A673 (cell line): Measurements from ENCODE around the gene METTL25. TPM values are rescaled to one million over a fixed set of nuclear protein-coding genes. Genes with fewer than 3 reads are reported as not detected.

Experiments
- Bru-seq: library from RNA; stranded (reverse); fragments of 400-500 nt; gene quantifications from one replicate; lab custom pipeline; 2021; lab: Mats Ljungman, UMichigan
- BruChase-seq, 2 experiments: library from RNA; stranded (reverse); fragments of 400-500 nt; gene quantifications; one replicate each; lab custom pipeline; 2021; lab: Mats Ljungman, UMichigan
- BruUV-seq: library from RNA; stranded (reverse); fragments of 400-500 nt; replicated peaks from 2 replicates; lab custom pipeline; 2021; lab: Mats Ljungman, UMichigan
- CTCF ChIA-PET: fragments of 300-600 bp; sonication (Branson Sonifier 250); formaldehyde crosslinking; loops from one replicate; lab custom pipeline; 2022; ENCODE audit warnings: antibody characterized with exemption; lab: Charles Lee
- POLR2A ChIA-PET: fragments of 300-600 bp; sonication (Branson Sonifier 250); formaldehyde crosslinking; loops from one replicate; lab custom pipeline; 2022; ENCODE audit warnings: antibody characterized with exemption; ENCODE audit not compliant: low non-redundant PET; lab: Charles Lee
- DNase-seq: peaks from one replicate; pipeline ENCODE4 v3.0.0-alpha.2; 2015; ENCODE audit warnings: low spot score
- H3K27ac ChIP-seq: fragments of 200-600 bp; sonication (generic); 2 replicates; pipeline ENCODE4 v1.5.1; 2016; ENCODE audit warnings: mixed run types, low read depth, mild to moderate bottlenecking, mixed read lengths, antibody characterized with exemption, low read length; ENCODE audit not compliant: poor library complexity, severe bottlenecking
- H3K27me3 ChIP-seq: fragments of 200-600 bp; sonication (generic); replicated peaks from 2 replicates; pipeline ENCODE4 v1.6.1; 2017; ENCODE audit warnings: mixed run types, low read depth, mild to moderate bottlenecking, mixed read lengths, antibody characterized with exemption, low read length; ENCODE audit not compliant: insufficient read depth, poor library complexity
- H3K36me3 ChIP-seq: fragments of 200-600 bp; sonication (generic); 2 replicates; pipeline ENCODE4 v1.6.1; 2016; ENCODE audit warnings: mixed run types, mild to moderate bottlenecking, mixed read lengths, antibody characterized with exemption, low read length; ENCODE audit not compliant: insufficient read depth, poor library complexity, severe bottlenecking
- H3K4me1 ChIP-seq: fragments of 200-600 bp; sonication (generic); 2 replicates; pipeline ENCODE4 v1.6.1; 2017; ENCODE audit warnings: mixed run types, mild to moderate bottlenecking, mixed read lengths, antibody characterized with exemption, low read length; ENCODE audit not compliant: insufficient read depth, poor library complexity, severe bottlenecking
- H3K4me3 ChIP-seq: fragments of 200-600 bp; sonication (generic); 2 replicates; pipeline ENCODE4 v1.5.1; 2016; ENCODE audit warnings: low read depth, mixed run types, mild to moderate bottlenecking, mixed read lengths, low read length; ENCODE audit not compliant: poor library complexity, severe bottlenecking
- H3K9me3 ChIP-seq: fragments of 200-600 bp; sonication (generic); 2 replicates; pipeline ENCODE4 v1.6.1; 2016; ENCODE audit warnings: mixed run types, low read depth, mild to moderate bottlenecking, mixed read lengths, antibody characterized with exemption, low read length; ENCODE audit not compliant: poor library complexity, severe bottlenecking
- CTCF ChIP-seq: fragments of 300-800, 200-600 bp; sonication (generic); conservative IDR thresholded peaks from 2 replicates; pipeline ENCODE4 v1.5.1; 2017; ENCODE audit warnings: low read depth, mild to moderate bottlenecking, antibody characterized with exemption, low read length, moderate library complexity, mixed read lengths
- EZH2 ChIP-seq: fragments of 200-600 bp; sonication (generic); IDR thresholded peaks from 2 replicates; pipeline ENCODE4 v1.6.1; 2017; ENCODE audit warnings: borderline replicate concordance, low read depth, mild to moderate bottlenecking, mixed read lengths, antibody characterized with exemption, low read length; ENCODE audit not compliant: poor library complexity, severe bottlenecking
- intact Hi-C: fragments of 100-400 bp; cut with micrococcal nuclease; formaldehyde crosslinking; loops from one replicate; pipeline ENCODE4 v1.10.0; 2022; ENCODE audit not compliant: unreplicated experiment
- long read RNA-seq: library from polyadenylated mRNA; stranded (forward); transcript quantifications from one replicate; pipeline ENCODE4 v2.0.0, GENCODE V29; 2022
- total RNA-seq: library from RNA; stranded (reverse); gene quantifications from 2 replicates; pipeline ENCODE4 v1.2.3, GENCODE V29; 2021

Gene METTL25
- total RNA-seq (3.1 and 5.1 TPM in 2 replicates), Bru-seq, nascent RNA (percentile 56 among the genes with signal in this experiment), BruChase-seq, experiment 1, labeled RNA remaining after a 2-hour chase (percentile 51 among the genes with signal in this experiment), BruChase-seq, experiment 2, labeled RNA remaining after a 6-hour chase (percentile 38 among the genes with signal in this experiment)
- long read RNA-seq, partial matches to known transcripts, result 1 of 2 reads
- long read RNA-seq, other reads (novel, unspliced or antisense), result 0 of 2 reads

GRCh38 chr12:82358200-82359114 lies at the start of gene METTL25, which contains the start of gene CCDC59:
Gene METTL25, plus strand, starts transcription at chr12:82358529. Its CDS starts 37 bp downstream, at chr12:82358566.
Gene CCDC59, minus strand, starts transcription at chr12:82358387. Its CDS starts 11 bp downstream, at chr12:82358376.
- POLR2A ChIA-PET, result no interaction called here
- DNase-seq, result peak; percentile 98
- Histone ChIP-seq H3K27me3 (no peaks in the 10 kb centered on the region), H3K4me1 (peaks cover 23% of the 10 kb centered on the region), H3K36me3 (peaks cover 22% of the 10 kb centered on the region), H3K27ac (peak within 1 kb of the TSS; percentile 97), H3K4me3 (peak within 1 kb of the TSS; percentile 67), H3K9me3 (no peaks in the 10 kb centered on the region)
- CTCF ChIA-PET, result interaction anchor here (0.5 to 0.7 kb wide), 2 partner anchors 71 to 722 kb away, joined by 4 read pairs; no protein-coding TSS in a partner anchor
- TF ChIP-seq CTCF (peak; percentile 100), EZH2 (no peak)
- no TSS peak for BruUV-seq
- intact Hi-C loops, result loop anchor here (1.0 kb wide), 1 partner anchor 714 kb away; no protein-coding TSS in a partner anchor

GRCh38 chr12:82314406-82314892 lies 43.9 kb upstream of the METTL25 start:
- POLR2A ChIA-PET, result no interaction called here

More at GRCh38 chr12:82314406-82314892, 43.9 kb upstream of the METTL25 start:
- intact Hi-C loops, result no loop called here
- TF ChIP-seq EZH2 (no peak), CTCF (no peak)
- Histone ChIP-seq H3K27ac (no peak overlapping the region), H3K4me3 (no peak overlapping the region), H3K27me3 (no peaks in the 10 kb centered on the region), H3K4me1 (no peaks in the 10 kb centered on the region), H3K36me3 (no peaks in the 10 kb centered on the region), H3K9me3 (no peaks in the 10 kb centered on the region)
- CTCF ChIA-PET, result no interaction called here
- BruUV-seq, result no TSS peak
- no peak for DNase-seq
